Loucy (cell line): ENCODE measurements around the gene SGIP1.

Experiments
- H2AFZ ChIP-seq: fragments of 200-600 bp; sonication (generic); 2 replicates; pipeline ENCODE4 v1.6.0; 2016; ENCODE audit warnings: antibody characterized with exemption, mild to moderate bottlenecking, low read length, moderate library complexity
- H3F3A ChIP-seq: fragments of 200-600 bp; 2 replicates; pipeline ENCODE4 v1.6.0; 2016; ENCODE audit warnings: antibody characterized with exemption, low read depth, mild to moderate bottlenecking
- H3K27me3 ChIP-seq: fragments of 200-600 bp; sonication (generic); 2 replicates; pipeline ENCODE4 v1.6.1; 2014; ENCODE audit warnings: low read length, mild to moderate bottlenecking; ENCODE audit not compliant: insufficient read depth, poor library complexity, severe bottlenecking
- H3K36me3 ChIP-seq: fragments of 200-600 bp; sonication (generic); 2 replicates; pipeline ENCODE4 v1.6.1; 2016; ENCODE audit warnings: low read length; ENCODE audit not compliant: insufficient read depth
- H3K4me1 ChIP-seq: fragments of 200-600 bp; sonication (generic); 2 replicates; pipeline ENCODE4 v1.5.1; 2014; ENCODE audit warnings: low read length, mild to moderate bottlenecking; ENCODE audit not compliant: insufficient read depth, poor library complexity, severe bottlenecking
- H3K4me2 ChIP-seq: fragments of 200-600 bp; sonication (generic); 2 replicates; pipeline ENCODE4 v1.6.0; 2014; ENCODE audit warnings: antibody characterized with exemption, low read length, low read depth, mild to moderate bottlenecking; ENCODE audit not compliant: poor library complexity, severe bottlenecking
- H3K4me3 ChIP-seq: fragments of 200-600 bp; sonication (generic); 2 replicates; pipeline ENCODE4 v1.5.1; 2014; ENCODE audit warnings: low read length, mild to moderate bottlenecking, mixed read lengths; ENCODE audit not compliant: poor library complexity, severe bottlenecking
- H3K79me2 ChIP-seq: fragments of 200-600 bp; sonication (generic); 2 replicates; pipeline ENCODE4 v1.6.1; 2014; ENCODE audit warnings: low read length; ENCODE audit not compliant: insufficient read depth
- H3K9ac ChIP-seq: fragments of 200-600 bp; sonication (generic); 2 replicates; pipeline ENCODE4 v1.6.0; 2014; ENCODE audit warnings: mild to moderate bottlenecking, low read depth, low read length, moderate library complexity; ENCODE audit not compliant: poor library complexity, severe bottlenecking
- H3K9me2 ChIP-seq: fragments of 200-600 bp; sonication (generic); replicated peaks from 2 replicates; pipeline ENCODE4 v1.6.1; 2016; ENCODE audit warnings: low read depth, low read length, mixed read lengths
- H3K9me3 ChIP-seq: fragments of 200-600 bp; sonication (generic); 2 replicates; pipeline ENCODE4 v1.6.1; 2014; ENCODE audit warnings: mild to moderate bottlenecking, antibody characterized with exemption, low read length, low read depth; ENCODE audit not compliant: insufficient read depth
- H4K20me1 ChIP-seq: fragments of 200-600 bp; sonication (generic); 2 replicates; pipeline ENCODE4 v1.6.0; 2014; ENCODE audit warnings: antibody characterized with exemption, low read length, mild to moderate bottlenecking; ENCODE audit not compliant: insufficient read depth, poor library complexity, severe bottlenecking
- EZH2phosphoT487 ChIP-seq: fragments of 200-600 bp; IDR thresholded peaks from 2 replicates; pipeline ENCODE4 v1.6.1; 2018; ENCODE audit warnings: antibody characterized with exemption, mild to moderate bottlenecking, moderate library complexity, borderline replicate concordance
- TF ChIP-seq, protein P1 (sequence below): fragments of 200-600 bp; sonication (generic); conservative IDR thresholded peaks from 2 replicates; pipeline ENCODE4 v1.5.1; 2014; ENCODE audit warnings: mild to moderate bottlenecking, antibody characterized with exemption, low read length

The SGIP1 gene

DNA sequence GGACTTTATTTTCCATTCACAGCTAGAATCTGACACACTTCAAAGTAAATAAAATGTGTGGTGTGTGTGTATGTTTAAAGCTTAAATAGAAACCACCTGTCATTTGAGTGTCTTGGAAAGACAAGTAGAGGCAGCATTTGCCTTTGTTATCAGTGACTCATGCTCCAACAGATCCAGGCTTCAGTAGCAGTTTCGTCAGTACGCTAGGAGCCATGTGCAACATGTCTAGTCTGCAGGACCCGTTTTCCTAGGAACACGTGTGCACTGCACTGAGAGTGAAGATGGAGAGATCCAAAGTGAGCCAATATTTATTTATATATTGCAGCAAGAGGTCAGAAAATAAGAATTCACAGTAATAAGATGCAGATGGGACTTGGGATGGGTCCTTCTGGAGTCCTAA is 41.8 kb downstream of the SGIP1 start:
- no peaks in the 10 kb centered on the region for H3K36me3 ChIP-seq
- H3K9me3 ChIP-seq: no peaks in the 10 kb centered on the region

DNA sequence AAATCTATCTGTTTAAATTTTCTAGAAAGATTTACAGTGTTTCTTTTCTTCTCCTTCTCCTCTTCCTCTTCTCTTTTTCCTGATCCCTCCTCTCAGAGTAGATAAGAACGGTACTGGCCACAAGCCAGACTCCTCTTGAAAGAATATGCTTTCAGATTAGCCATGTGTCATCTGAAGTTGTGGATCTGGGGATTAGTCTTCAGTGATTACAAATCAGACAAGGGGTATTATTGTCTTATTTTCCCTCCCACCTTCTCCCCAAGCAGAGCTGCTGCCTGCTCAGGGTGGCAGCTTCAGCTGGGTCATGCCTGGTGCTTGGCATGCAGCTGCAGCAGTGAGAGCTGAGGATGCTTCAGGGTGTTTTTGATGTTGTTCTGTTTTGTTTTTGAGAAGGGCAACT is 42.7 kb downstream of the SGIP1 start:
- TF ChIP-seq EZH2phosphoT487: no peak
- TF ChIP-seq, protein P1, sequence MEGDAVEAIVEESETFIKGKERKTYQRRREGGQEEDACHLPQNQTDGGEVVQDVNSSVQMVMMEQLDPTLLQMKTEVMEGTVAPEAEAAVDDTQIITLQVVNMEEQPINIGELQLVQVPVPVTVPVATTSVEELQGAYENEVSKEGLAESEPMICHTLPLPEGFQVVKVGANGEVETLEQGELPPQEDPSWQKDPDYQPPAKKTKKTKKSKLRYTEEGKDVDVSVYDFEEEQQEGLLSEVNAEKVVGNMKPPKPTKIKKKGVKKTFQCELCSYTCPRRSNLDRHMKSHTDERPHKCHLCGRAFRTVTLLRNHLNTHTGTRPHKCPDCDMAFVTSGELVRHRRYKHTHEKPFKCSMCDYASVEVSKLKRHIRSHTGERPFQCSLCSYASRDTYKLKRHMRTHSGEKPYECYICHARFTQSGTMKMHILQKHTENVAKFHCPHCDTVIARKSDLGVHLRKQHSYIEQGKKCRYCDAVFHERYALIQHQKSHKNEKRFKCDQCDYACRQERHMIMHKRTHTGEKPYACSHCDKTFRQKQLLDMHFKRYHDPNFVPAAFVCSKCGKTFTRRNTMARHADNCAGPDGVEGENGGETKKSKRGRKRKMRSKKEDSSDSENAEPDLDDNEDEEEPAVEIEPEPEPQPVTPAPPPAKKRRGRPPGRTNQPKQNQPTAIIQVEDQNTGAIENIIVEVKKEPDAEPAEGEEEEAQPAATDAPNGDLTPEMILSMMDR: no peak
- Histone ChIP-seq H3K36me3 (no peaks in the 10 kb centered on the region), H3K9ac (no peak overlapping the region), H3K9me2 (no peaks in the 10 kb centered on the region), H3K4me1 (peaks cover 20% of the 10 kb centered on the region), H3K79me2 (no peaks in the 10 kb centered on the region), H4K20me1 (no peaks in the 10 kb centered on the region), H3K27me3 (no peaks in the 10 kb centered on the region), H2AFZ (no peak overlapping the region), H3K4me3 (no peak overlapping the region), H3F3A (no peaks in the 10 kb centered on the region; the same call in 1 of the 2 replicates), H3K9me3 (no peaks in the 10 kb centered on the region), H3K4me2 (no peak overlapping the region)

More for the DNA sequence above, 41.8 kb downstream of the SGIP1 start:
- Histone ChIP-seq H3K4me2 (no peak overlapping the region), H3F3A (no peaks in the 10 kb centered on the region), H3K79me2 (no peaks in the 10 kb centered on the region), H3K4me3 (no peak overlapping the region), H3K27me3 (no peaks in the 10 kb centered on the region), H2AFZ (no peak overlapping the region), H3K4me1 (peaks cover 20% of the 10 kb centered on the region), H3K9ac (no peak overlapping the region), H3K9me2 (no peaks in the 10 kb centered on the region), H4K20me1 (no peaks in the 10 kb centered on the region)
- TF ChIP-seq, protein P1: no peak
- no peak for TF ChIP-seq EZH2phosphoT487

DNA sequence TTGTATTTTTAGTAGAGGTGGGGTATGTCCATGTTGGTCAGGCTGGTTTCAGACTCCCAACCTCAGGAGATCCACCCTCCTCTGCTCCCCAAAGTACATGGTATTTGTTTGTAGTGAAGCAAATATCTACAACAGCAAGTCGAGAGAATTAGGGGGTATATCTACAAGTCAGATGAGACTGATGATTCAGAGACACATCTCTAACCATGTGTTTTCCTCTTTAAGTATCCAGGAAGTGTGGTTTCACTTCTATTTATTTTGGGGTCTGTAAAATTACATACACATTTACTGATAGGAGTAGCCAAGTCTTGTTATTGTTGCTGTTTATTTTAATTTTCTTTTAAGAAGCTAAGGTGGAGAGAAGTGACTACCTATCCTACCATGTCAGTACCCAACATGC is 44.9 kb downstream of the SGIP1 start:
- Histone ChIP-seq H3K27me3 (no peaks in the 10 kb centered on the region), H3K79me2 (no peaks in the 10 kb centered on the region), H4K20me1 (no peaks in the 10 kb centered on the region), H3K9ac (no peak overlapping the region), H3K36me3 (no peaks in the 10 kb centered on the region), H3K4me2 (peak overlapping the region; percentile 36), H3F3A (no peaks in the 10 kb centered on the region; the same call in 1 of the 2 replicates), H3K4me1 (peaks cover 20% of the 10 kb centered on the region), H3K9me2 (no peaks in the 10 kb centered on the region), H3K4me3 (no peak overlapping the region), H2AFZ (0 out of 2 replicates have a peak overlapping the region, but pooled peaks have one; percentile 22), H3K9me3 (no peaks in the 10 kb centered on the region)
- TF ChIP-seq, protein P1: no peak
- TF ChIP-seq EZH2phosphoT487: no peak
